Stimulated activated CD4-positive, alpha-beta T cell treated with anti-CD3 and anti-CD28 coated beads, TNF-alpha, amount 100 ng/mL, for 24 hours (primary cell): Measurements from ENCODE around the gene BTK.

Source experiments
- DNase-seq, 3 experiments: peaks; one replicate each; pipeline ENCODE4 v3.0.0-alpha.2; 2020; ENCODE audit warnings: low read depth in 3 of 3

Gene BTK

GRCh38 chrX:101385795-101386541, at the start of gene BTK:
BTK (minus strand) TSS chrX:101386191; CDS start chrX:101375284, 10,907 bp downstream.
- no peak for DNase-seq

- no peak for DNase-seq
Measured at GRCh38 chrX:101430457-101431078, 44.6 kb upstream of the BTK start.

GRCh38 chrX:101429934-101430333, 43.9 kb upstream of the BTK start:
- DNase-seq = no peak

- no peak for DNase-seq
Measured at GRCh38 chrX:101427954-101428353, 42.0 kb upstream of the BTK start.

- DNase-seq = no peak
Measured at GRCh38 chrX:101419489-101419888, 33.5 kb upstream of the BTK start.

- DNase-seq = peak in 1 of 3 experiments; percentile 35
Measured at GRCh38 chrX:101417981-101418841, 32.2 kb upstream of the BTK start.

- no peak for DNase-seq
Measured at GRCh38 chrX:101417190-101417589, 31.2 kb upstream of the BTK start.

GRCh38 chrX:101416691-101417090, 30.7 kb upstream of the BTK start:
- DNase-seq = no peak

- no peak for DNase-seq
Measured at GRCh38 chrX:101415180-101416145, 29.5 kb upstream of the BTK start.

- DNase-seq = no peak
Measured at GRCh38 chrX:101411984-101412383, 26.0 kb upstream of the BTK start.

- DNase-seq = no peak
Measured at GRCh38 chrX:101410461-101410860, 24.5 kb upstream of the BTK start.

GRCh38 chrX:101409043-101409442, 23.1 kb upstream of the BTK start:
- no peak for DNase-seq

- DNase-seq = no peak
Measured at GRCh38 chrX:101408532-101408841, 22.5 kb upstream of the BTK start.

- peak; percentile 61 to 85 (median 82) for DNase-seq
Measured at GRCh38 chrX:101407748-101408531, 21.9 kb upstream of the BTK start, which contains the start of the genes GLA and HNRNPH2. GLA (minus strand) TSS chrX:101407925; CDS start chrX:101407903, 22 bp downstream. HNRNPH2 (plus strand) TSS chrX:101408222; CDS start chrX:101411989, 3,767 bp downstream.

GRCh38 chrX:101407167-101407747, 21.3 kb upstream of the BTK start:
- no peak for DNase-seq

GRCh38 chrX:101399825-101400224, 13.8 kb upstream of the BTK start:
- no peak for DNase-seq

- DNase-seq = no peak
Measured at GRCh38 chrX:101398694-101399093, 12.7 kb upstream of the BTK start.

- DNase-seq = no peak
Measured at GRCh38 chrX:101397779-101398178, 11.8 kb upstream of the BTK start.

GRCh38 chrX:101395789-101396188, 9.8 kb upstream of the BTK start:
- no peak for DNase-seq

GRCh38 chrX:101394372-101394771, 8.4 kb upstream of the BTK start:
- no peak for DNase-seq
